Myocyte (in vitro differentiated cells): Measurements from ENCODE around the gene TMCC1. TPM values are rescaled to one million over a fixed set of nuclear protein-coding genes. Genes with fewer than 3 reads are reported as not detected.
A peak's percentile ranks its signal among the peaks of the same experiment; 100 is the strongest.
"Not testable (repeated sequence)": the region's sequence is repeated elsewhere in the genome, so short reads cannot be mapped to it uniquely, and the experiment has no call there.

Experiments
- DNase-seq: peaks from one replicate; pipeline ENCODE4 v3.0.0-alpha.2; 2012; ENCODE audit warnings: low read depth
- total RNA-seq: library from RNA; depleted of rRNA; stranded (reverse); fragments of >200 nt; gene quantifications from 2 replicates; pipeline ENCODE4 v1.2.3, GENCODE V29; 2014

TMCC1 gene
- total RNA-seq, 1 donor from 2014 or later, result 20.8 TPM

GRCh38 chr3:129732200-129732876 is 161.2 kb downstream of the TMCC1 start:
- no peak for DNase-seq

- DNase-seq, result no peak
These were observed 165.8 kb downstream of the TMCC1 start for GRCh38 chr3:129727707-129728106.

- peak; percentile 89 for DNase-seq
These were observed 169.8 kb downstream of the TMCC1 start for GRCh38 chr3:129723558-129724324.

- no peak for DNase-seq
These were observed 171.0 kb downstream of the TMCC1 start for GRCh38 chr3:129722527-129722926.

- DNase-seq, result no peak
These were observed 175.3 kb downstream of the TMCC1 start for GRCh38 chr3:129718201-129718600.

GRCh38 chr3:129715854-129716253 is 177.7 kb downstream of the TMCC1 start:
- no peak for DNase-seq

GRCh38 chr3:129708328-129708861 is 185.1 kb downstream of the TMCC1 start:
- DNase-seq, result peak; percentile 35

- no peak for DNase-seq
These were observed 188.2 kb downstream of the TMCC1 start for GRCh38 chr3:129705274-129705673.

- DNase-seq, result no peak
These were observed 189.6 kb downstream of the TMCC1 start for GRCh38 chr3:129703913-129704312.

GRCh38 chr3:129702934-129703712 is 190.4 kb downstream of the TMCC1 start:
- DNase-seq, result peak; percentile 37

GRCh38 chr3:129701161-129701560 is 192.3 kb downstream of the TMCC1 start:
- no peak for DNase-seq

- no peak for DNase-seq
These were observed 193.9 kb downstream of the TMCC1 start for GRCh38 chr3:129699612-129700011.

- DNase-seq, result no peak
These were observed 194.3 kb downstream of the TMCC1 start for GRCh38 chr3:129699199-129699598.

GRCh38 chr3:129697229-129697969 is 196.1 kb downstream of the TMCC1 start:
- no peak for DNase-seq

- DNase-seq, result not testable (repeated sequence)
These were observed 197.1 kb downstream of the TMCC1 start for GRCh38 chr3:129696430-129696829.

- no peak for DNase-seq
These were observed 198.3 kb downstream of the TMCC1 start for GRCh38 chr3:129695230-129695629.

- no peak for DNase-seq
These were observed 199.3 kb downstream of the TMCC1 start for GRCh38 chr3:129694228-129694627.

- no peak for DNase-seq
These were observed 200.8 kb downstream of the TMCC1 start for GRCh38 chr3:129692743-129693142.

GRCh38 chr3:129690963-129691362 is 202.5 kb downstream of the TMCC1 start:
- DNase-seq, result no peak

GRCh38 chr3:129690406-129690805 is 203.1 kb downstream of the TMCC1 start:
- peak; percentile 59 for DNase-seq

- DNase-seq, result no peak
These were observed 204.5 kb downstream of the TMCC1 start for GRCh38 chr3:129689036-129689435.
